ENCODE measurements around the gene OR1J1.
A peak's percentile ranks its signal among the peaks of the same experiment; 100 is the strongest.

- TF ChIP-seq CTCF (IDR thresholded peaks at IDR 0.05) (peak; percentile 40 to 66 (median 50)), EP300 (IDR thresholded peaks at IDR 0.05) (no peak)
Measured at GRCh38 chr9:122464633-122465567, 12.8 kb downstream of the OR1J1 start.
